BE2C (cell line): ENCODE measurements around the gene HLCS.

Experiments used
- DNase-seq: peaks from one replicate; pipeline ENCODE4 v3.0.0-alpha.2; 2020
- H3K27me3 ChIP-seq: fragments of 250-450 bp; sonication (Bioruptor Pico); 2 replicates; pipeline ENCODE4 v1.5.1; 2020; ENCODE audit warnings: mild to moderate bottlenecking
- H3K36me3 ChIP-seq: fragments of 250-450 bp; sonication (Bioruptor Pico); 2 replicates; pipeline ENCODE4 v1.5.1; 2020; ENCODE audit warnings: mild to moderate bottlenecking
- H3K4me1 ChIP-seq: fragments of 250-450 bp; sonication (Bioruptor Pico); 2 replicates; pipeline ENCODE4 v1.5.1; 2020
- H3K4me3 ChIP-seq: 2 replicates; pipeline ENCODE4 v1.5.1; 2011; ENCODE audit warnings: low read depth, low read length
- H3K9me3 ChIP-seq: fragments of 250-450 bp; sonication (Bioruptor Pico); 2 replicates; pipeline ENCODE4 v1.5.1; 2020
- TF ChIP-seq, protein P1 (sequence below): IDR thresholded peaks from 2 replicates; pipeline ENCODE4 v1.5.1; 2012; ENCODE audit warnings: mild to moderate bottlenecking, low read depth, low read length

Gene HLCS

GRCh38 chr21:36753556-36753955 lies 212.9 kb downstream of the HLCS start:
- H3K9me3 ChIP-seq: no peaks in the 10 kb centered on the region
- DNase-seq: no peak

DNA sequence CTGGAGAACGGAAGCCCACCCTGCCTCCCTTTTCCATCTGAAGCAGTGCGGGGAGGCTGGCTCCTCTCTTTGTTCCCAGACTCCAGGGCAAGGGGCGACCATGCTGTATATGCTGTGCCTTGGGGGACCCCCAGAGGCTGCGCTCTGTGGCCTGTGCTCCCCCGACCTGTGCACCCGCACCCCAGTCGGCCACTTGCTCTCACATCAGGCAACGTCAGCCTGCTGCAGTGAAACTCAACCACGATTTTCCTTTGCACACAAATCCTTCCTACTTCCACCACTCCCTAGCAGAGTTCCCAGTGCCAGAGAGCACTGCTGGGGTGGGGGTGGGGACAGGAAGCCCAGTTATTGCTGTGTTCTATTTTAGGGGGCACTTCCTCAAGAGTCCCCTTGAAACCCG lies 215.1 kb downstream of the HLCS start:
- Histone ChIP-seq H3K4me3 (no peak overlapping the region), H3K27me3 (peaks cover 9% of the 10 kb centered on the region), H3K4me1 (no peaks in the 10 kb centered on the region), H3K36me3 (no peaks in the 10 kb centered on the region), H3K9me3 (no peaks in the 10 kb centered on the region)
- DNase-seq: no peak
- TF ChIP-seq, protein P1, sequence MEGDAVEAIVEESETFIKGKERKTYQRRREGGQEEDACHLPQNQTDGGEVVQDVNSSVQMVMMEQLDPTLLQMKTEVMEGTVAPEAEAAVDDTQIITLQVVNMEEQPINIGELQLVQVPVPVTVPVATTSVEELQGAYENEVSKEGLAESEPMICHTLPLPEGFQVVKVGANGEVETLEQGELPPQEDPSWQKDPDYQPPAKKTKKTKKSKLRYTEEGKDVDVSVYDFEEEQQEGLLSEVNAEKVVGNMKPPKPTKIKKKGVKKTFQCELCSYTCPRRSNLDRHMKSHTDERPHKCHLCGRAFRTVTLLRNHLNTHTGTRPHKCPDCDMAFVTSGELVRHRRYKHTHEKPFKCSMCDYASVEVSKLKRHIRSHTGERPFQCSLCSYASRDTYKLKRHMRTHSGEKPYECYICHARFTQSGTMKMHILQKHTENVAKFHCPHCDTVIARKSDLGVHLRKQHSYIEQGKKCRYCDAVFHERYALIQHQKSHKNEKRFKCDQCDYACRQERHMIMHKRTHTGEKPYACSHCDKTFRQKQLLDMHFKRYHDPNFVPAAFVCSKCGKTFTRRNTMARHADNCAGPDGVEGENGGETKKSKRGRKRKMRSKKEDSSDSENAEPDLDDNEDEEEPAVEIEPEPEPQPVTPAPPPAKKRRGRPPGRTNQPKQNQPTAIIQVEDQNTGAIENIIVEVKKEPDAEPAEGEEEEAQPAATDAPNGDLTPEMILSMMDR: no peak

More at GRCh38 chr21:36753556-36753955, 212.9 kb downstream of the HLCS start:
- TF ChIP-seq, protein P1: no peak
- no peaks in the 10 kb centered on the region for H3K4me1 ChIP-seq
- H3K36me3 ChIP-seq: no peaks in the 10 kb centered on the region
- H3K27me3 ChIP-seq: peaks cover 1% of the 10 kb centered on the region; the same call in 1 of the 2 replicates
- no peak overlapping the region for H3K4me3 ChIP-seq

DNA sequence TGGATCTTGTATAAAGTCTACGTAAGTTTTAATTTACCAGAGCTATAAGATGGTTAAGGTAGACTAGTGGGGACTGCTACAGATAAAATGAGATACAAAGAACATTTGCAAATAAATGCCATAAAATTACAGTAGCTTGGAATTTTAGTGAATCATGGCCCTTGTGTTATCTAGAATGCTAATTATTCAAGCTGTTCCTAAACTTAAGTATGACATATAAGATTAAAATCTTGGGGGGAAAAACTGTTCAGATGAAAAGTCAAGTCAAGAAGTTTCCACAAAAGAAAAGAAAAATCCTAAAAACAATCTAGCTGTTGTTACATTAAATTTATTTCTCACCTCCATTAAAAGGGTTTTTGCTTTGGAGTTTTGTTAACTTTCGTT lies 215.9 kb downstream of the HLCS start:
- H3K4me3 ChIP-seq: no peak overlapping the region
- no peak for DNase-seq
- H3K27me3 ChIP-seq: peaks cover 9% of the 10 kb centered on the region
- no peaks in the 10 kb centered on the region for H3K9me3 ChIP-seq
- H3K4me1 ChIP-seq: no peaks in the 10 kb centered on the region
- H3K36me3 ChIP-seq: no peaks in the 10 kb centered on the region
- TF ChIP-seq, protein P1: no peak

DNA sequence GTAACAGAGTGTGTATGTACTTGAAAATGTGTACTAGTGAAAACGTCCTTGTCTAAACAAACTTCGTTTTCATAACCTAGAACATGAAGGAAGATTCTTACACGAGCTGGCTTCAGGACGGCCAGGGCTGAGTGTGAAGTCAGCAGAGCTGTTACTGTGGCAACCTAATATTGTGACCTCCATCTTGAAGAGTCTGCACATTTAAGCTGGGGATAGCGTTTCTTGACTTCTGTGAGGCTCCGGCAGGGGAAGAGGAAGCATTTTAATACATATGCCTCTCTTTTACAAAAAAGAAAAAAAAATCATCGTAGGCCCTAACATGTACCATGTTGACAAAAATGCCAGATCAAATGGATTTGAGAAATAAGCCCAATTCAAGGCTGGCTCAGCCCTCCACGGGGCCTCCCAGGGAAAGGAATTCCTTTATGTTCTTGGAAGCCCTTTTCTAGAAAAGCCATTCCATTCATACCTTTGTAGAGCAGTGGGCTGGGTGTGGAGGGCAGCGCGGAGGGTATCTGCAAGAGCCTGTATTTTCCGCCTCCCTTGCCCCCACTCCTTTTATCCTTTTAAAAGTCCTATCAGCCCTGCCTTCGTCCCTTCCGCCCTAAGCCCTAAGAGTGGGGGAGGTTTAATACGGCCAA lies 216.4 kb downstream of the HLCS start:
- Histone ChIP-seq H3K27me3 (peaks cover 9% of the 10 kb centered on the region), H3K9me3 (no peaks in the 10 kb centered on the region), H3K4me1 (no peaks in the 10 kb centered on the region), H3K36me3 (no peaks in the 10 kb centered on the region), H3K4me3 (no peak overlapping the region)
- no peak for DNase-seq
- TF ChIP-seq, protein P1: no peak

- peaks cover 9% of the 10 kb centered on the region for H3K27me3 ChIP-seq
- TF ChIP-seq, protein P1: 0 out of 2 replicates have a peak, but pooled peaks have one; percentile 10
- DNase-seq: peak; percentile 82
- H3K4me1 ChIP-seq: no peaks in the 10 kb centered on the region
- H3K36me3 ChIP-seq: no peaks in the 10 kb centered on the region
- H3K4me3 ChIP-seq: peak overlapping the region; percentile 28; the same call in 1 of the 2 replicates
- H3K9me3 ChIP-seq: no peaks in the 10 kb centered on the region
These were observed 218.6 kb downstream of the HLCS start for GRCh38 chr21:36747815-36748383.
